Gastrocnemius medialis (tissue), 4 donors: ENCODE measurements around the gene FBXL7.

Source experiments
- CTCF ChIP-seq, 5 experiments: fragments of 450-650 bp in 3 of 5; fragments of 200-600 bp in 2 of 5; sonication (generic) in 2 of 5; IDR thresholded peaks in 4 of 5; conservative IDR thresholded peaks in 1 of 5; 1 replicate in 4 of 5; 2 replicates in 1 of 5; pipeline ENCODE4 v1.5.1; 2016 to 2019; ENCODE audit warnings: antibody characterized with exemption in 5 of 5, mild to moderate bottlenecking in 3 of 5, moderate library complexity in 3 of 5
- POLR2A ChIP-seq, 2 donors: fragments of 450-650 bp; IDR thresholded peaks; one replicate each; pipeline ENCODE4 v1.6.1; 2017; ENCODE audit warnings: antibody characterized with exemption in 2 of 2, mild to moderate bottlenecking in 2 of 2, moderate library complexity in 2 of 2

GRCh38 chr5:15571618-15572017 is 71.6 kb downstream of the FBXL7 start:
- TF ChIP-seq CTCF (IDR thresholded peaks at IDR 0.05 in 4 of 5, conservative IDR thresholded peaks at IDR 0.05 in 1 of 5) (no peak), POLR2A (IDR thresholded peaks at IDR 0.05) (no peak)
